ENCODE measurements around the gene ENDOV. TPM values are rescaled to one million over a fixed set of nuclear protein-coding genes. Genes with fewer than 3 reads are reported as not detected.

The ENDOV gene
- total RNA-seq, 1 donor from 2014 or later = 39.1 TPM

- Mint-ChIP-seq H3K27ac (ENCODE audit: unreplicated experiment) (no peak overlapping the region), H3K9me3 (ENCODE audit: unreplicated experiment) (no peaks in the 10 kb centered on the region), H3K4me3 (ENCODE audit: unreplicated experiment) (no peak overlapping the region), H3K27me3 (ENCODE audit: unreplicated experiment) (peaks cover 35% of the 10 kb centered on the region), H3K4me1 (ENCODE audit: unreplicated experiment) (peaks cover 17% of the 10 kb centered on the region), H3K36me3 (ENCODE audit: unreplicated experiment) (no peaks in the 10 kb centered on the region)
- no peak for DNase-seq (ENCODE audit: extremely low spot score, unreplicated experiment)
- peak; percentile 77 for TF ChIP-seq CTCF (IDR thresholded peaks at IDR 0.05)
Measured at GRCh38 chr17:80477647-80478478, 62.9 kb downstream of the ENDOV start.

GRCh38 chr17:80478487-80479245 is 63.7 kb downstream of the ENDOV start:
- no peak for DNase-seq (ENCODE audit: extremely low spot score, unreplicated experiment)
- no peak overlapping the region for H3K27ac Mint-ChIP-seq (ENCODE audit: unreplicated experiment)
- peaks cover 35% of the 10 kb centered on the region for H3K27me3 Mint-ChIP-seq (ENCODE audit: unreplicated experiment)
- H3K4me1 Mint-ChIP-seq (ENCODE audit: unreplicated experiment) = peaks cover 23% of the 10 kb centered on the region
- no peak for TF ChIP-seq CTCF (IDR thresholded peaks at IDR 0.05)
- no peak overlapping the region for H3K4me3 Mint-ChIP-seq (ENCODE audit: unreplicated experiment)
- H3K9me3 Mint-ChIP-seq (ENCODE audit: unreplicated experiment) = no peaks in the 10 kb centered on the region
- no peaks in the 10 kb centered on the region for H3K36me3 Mint-ChIP-seq (ENCODE audit: unreplicated experiment)

- no peak overlapping the region for H3K27ac Mint-ChIP-seq (ENCODE audit: unreplicated experiment)
- DNase-seq (ENCODE audit: extremely low spot score, unreplicated experiment) = no peak
- H3K4me1 Mint-ChIP-seq (ENCODE audit: unreplicated experiment) = peaks cover 23% of the 10 kb centered on the region
- TF ChIP-seq CTCF (IDR thresholded peaks at IDR 0.05) = no peak
- H3K4me3 Mint-ChIP-seq (ENCODE audit: unreplicated experiment) = no peak overlapping the region
- peaks cover 34% of the 10 kb centered on the region for H3K27me3 Mint-ChIP-seq (ENCODE audit: unreplicated experiment)
- H3K9me3 Mint-ChIP-seq (ENCODE audit: unreplicated experiment) = no peaks in the 10 kb centered on the region
- no peaks in the 10 kb centered on the region for H3K36me3 Mint-ChIP-seq (ENCODE audit: unreplicated experiment)
Measured at GRCh38 chr17:80479246-80479566, 64.2 kb downstream of the ENDOV start.

GRCh38 chr17:80480248-80480647 is 65.3 kb downstream of the ENDOV start:
- no peaks in the 10 kb centered on the region for H3K9me3 Mint-ChIP-seq (ENCODE audit: unreplicated experiment)
- no peaks in the 10 kb centered on the region for H3K36me3 Mint-ChIP-seq (ENCODE audit: unreplicated experiment)
- H3K27me3 Mint-ChIP-seq (ENCODE audit: unreplicated experiment) = peaks cover 26% of the 10 kb centered on the region
- H3K27ac Mint-ChIP-seq (ENCODE audit: unreplicated experiment) = no peak overlapping the region
- DNase-seq (ENCODE audit: extremely low spot score, unreplicated experiment) = no peak
- peaks cover 16% of the 10 kb centered on the region for H3K4me1 Mint-ChIP-seq (ENCODE audit: unreplicated experiment)
- no peak overlapping the region for H3K4me3 Mint-ChIP-seq (ENCODE audit: unreplicated experiment)
- no peak for TF ChIP-seq CTCF (IDR thresholded peaks at IDR 0.05)

All from osteocyte (in vitro differentiated cells).